Liver (tissue), 9 donors: ENCODE measurements around the gene OR9K2. TPM values are rescaled to one million over a fixed set of nuclear protein-coding genes. Genes with fewer than 3 reads are reported as not detected.

Experiments
- DNase-seq: peaks from one replicate; pipeline ENCODE4 v3.0.0-alpha.2; 2017; ENCODE audit warnings: low spot score
- H3K27ac ChIP-seq, 2 donors: one replicate each; pipeline ENCODE4 v1.7.0; 2013; ENCODE audit warnings: inconsistent platforms in 2 of 2, low read length in 2 of 2, control low read depth in 1 of 2, low read depth in 1 of 2, mild to moderate bottlenecking in 1 of 2
- H3K27me3 ChIP-seq, 4 donors: one replicate each; pipeline versions ENCODE4 v1.6.1 to v1.7.0; 2013; ENCODE audit warnings: low read length in 3 of 4, inconsistent platforms in 1 of 4, mild to moderate bottlenecking in 1 of 4, moderate library complexity in 1 of 4; ENCODE audit not compliant: control insufficient read depth in 4 of 4, insufficient read depth in 4 of 4
- H3K36me3 ChIP-seq, 4 donors: one replicate each; pipeline versions ENCODE4 v1.6.1 to v1.7.0; 2013; ENCODE audit warnings: low read length in 3 of 4, mild to moderate bottlenecking in 3 of 4, low read depth in 1 of 4, moderate library complexity in 1 of 4; ENCODE audit not compliant: control insufficient read depth in 4 of 4, insufficient read depth in 3 of 4
- H3K4me1 ChIP-seq, 4 donors: one replicate each; pipeline versions ENCODE4 v1.6.1 to v1.7.0; 2013; ENCODE audit warnings: low read length in 3 of 4, mild to moderate bottlenecking in 3 of 4, moderate library complexity in 1 of 4; ENCODE audit not compliant: control insufficient read depth in 4 of 4, insufficient read depth in 4 of 4
- H3K4me3 ChIP-seq, 3 donors: one replicate each; pipeline versions ENCODE4 v1.6.1 to v1.7.0; 2013; ENCODE audit warnings: low read length in 3 of 3, control low read depth in 1 of 3, low read depth in 1 of 3, mild to moderate bottlenecking in 1 of 3
- H3K9ac ChIP-seq, 2 donors: one replicate each; pipeline ENCODE4 v1.7.0; 2013; ENCODE audit warnings: low read length in 2 of 2, mild to moderate bottlenecking in 2 of 2, moderate library complexity in 2 of 2, control low read depth in 1 of 2, low read depth in 1 of 2
- H3K9me3 ChIP-seq, 4 donors: one replicate each; pipeline versions ENCODE4 v1.6.1 to v1.7.0; 2013; ENCODE audit warnings: low read length in 3 of 4; ENCODE audit not compliant: control insufficient read depth in 4 of 4
- ATF3 ChIP-seq: IDR thresholded peaks from 2 replicates; pipeline ENCODE4 v1.6.1; 2016; ENCODE audit warnings: antibody characterized with exemption
- EGR1 ChIP-seq, 2 donors: IDR thresholded peaks; 2 replicates each; pipeline ENCODE4 v1.6.1; 2016 to 2018; ENCODE audit warnings: antibody characterized with exemption in 2 of 2, low read depth in 2 of 2
- FOXA1 ChIP-seq: IDR thresholded peaks from 2 replicates; pipeline ENCODE4 v1.6.1; 2016; ENCODE audit warnings: antibody characterized with exemption
- FOXA2 ChIP-seq: IDR thresholded peaks from 2 replicates; pipeline ENCODE4 v1.6.1; 2016; ENCODE audit warnings: antibody characterized with exemption
- GABPA ChIP-seq, 2 donors: IDR thresholded peaks in 1 of 2; conservative IDR thresholded peaks in 1 of 2; 2 replicates each; pipeline ENCODE4 v1.6.1; 2016; ENCODE audit warnings: antibody characterized with exemption in 2 of 2, mild to moderate bottlenecking in 1 of 2, moderate library complexity in 1 of 2
- HNF4A ChIP-seq, 2 donors: conservative IDR thresholded peaks; 2 replicates each; pipeline ENCODE4 v1.6.1; 2016; ENCODE audit warnings: antibody characterized with exemption in 2 of 2, mild to moderate bottlenecking in 2 of 2
- HNF4G ChIP-seq: IDR thresholded peaks from 2 replicates; pipeline ENCODE4 v1.6.1; 2016; ENCODE audit warnings: antibody characterized with exemption
- JUND ChIP-seq, 2 donors: IDR thresholded peaks; 2 replicates each; pipeline ENCODE4 v1.6.1; 2016; ENCODE audit warnings: antibody characterized with exemption in 2 of 2
- NR2F2 ChIP-seq: IDR thresholded peaks from 2 replicates; pipeline ENCODE4 v1.6.1; 2016; ENCODE audit warnings: antibody characterized with exemption
- RAD21 ChIP-seq, 2 donors: IDR thresholded peaks; 2 replicates each; pipeline ENCODE4 v1.6.1; 2016; ENCODE audit warnings: antibody characterized with exemption in 2 of 2, mild to moderate bottlenecking in 2 of 2
- REST ChIP-seq: IDR thresholded peaks from 2 replicates; pipeline ENCODE4 v1.6.1; 2016; ENCODE audit warnings: antibody characterized with exemption, mild to moderate bottlenecking
- RXRA ChIP-seq, 2 donors: IDR thresholded peaks; 2 replicates each; pipeline ENCODE4 v1.6.1; 2017 to 2018; ENCODE audit warnings: antibody characterized with exemption in 2 of 2, mild to moderate bottlenecking in 1 of 2
- SP1 ChIP-seq: IDR thresholded peaks from 2 replicates; pipeline ENCODE4 v1.6.1; 2018; ENCODE audit warnings: antibody characterized with exemption, mild to moderate bottlenecking
- TAF1 ChIP-seq: conservative IDR thresholded peaks from 2 replicates; pipeline ENCODE4 v1.6.1; 2016; ENCODE audit warnings: antibody characterized with exemption, mild to moderate bottlenecking
- WGBS: extraction: QIAGEN DNeasy Blood & Tissue Kit; methylation state at CpG from one replicate; pipeline ENCODE4 v1.1.7; 2013; 5-methylcytosine and 5-hydroxymethylcytosine counted together
- polyA plus RNA-seq, 2 donors: library from polyadenylated mRNA; stranded (reverse) in 1 of 2; unstranded in 1 of 2; fragments of 200-250 nt in 1 of 2; fragments of >200 nt in 1 of 2; fragmentation: Nextera tagmentation in 1 of 2; extraction: Ambion mirVana in 1 of 2; gene quantifications; one replicate each; pipeline versions ENCODE4 v1.2.1 to v1.2.3, GENCODE V29; 2013 to 2015
- total RNA-seq, 2 donors: library from RNA; depleted of rRNA; stranded (reverse); fragments of >200 nt; gene quantifications; one replicate each; pipeline ENCODE4 v1.2.3, GENCODE V29; 2014
- donor health status: healthy.
- donor health status: healthy.
- donor health status: healthy.
- donor health status: healthy.
- donor health status: healthy.

The OR9K2 gene
- not detected for total RNA-seq
- not detected for polyA plus RNA-seq

- no peaks in the 10 kb centered on the region for H3K4me1 ChIP-seq
Observed at GRCh38 chr12:55126106-55126505, at the start of gene OR9K2. Gene OR9K2, plus strand, starts transcription at chr12:55126406. Its CDS starts 3,429 bp downstream, at chr12:55129835.

GRCh38 chr12:55092579-55092978, 33.6 kb upstream of the OR9K2 start:
- TF ChIP-seq NR2F2, result no peak
- no peak for TF ChIP-seq SP1
- no peak for TF ChIP-seq EGR1 (IDR thresholded peaks at IDR 0.05; ENCODE audit: low read depth in 2 of 2)
- no peak for TF ChIP-seq GABPA (IDR thresholded peaks at IDR 0.05 in 1 of 2, conservative IDR thresholded peaks at IDR 0.05 in 1 of 2)
- no peak for TF ChIP-seq HNF4A (conservative IDR thresholded peaks at IDR 0.05)
- TF ChIP-seq HNF4G, result no peak
- no peak for TF ChIP-seq RAD21 (IDR thresholded peaks at IDR 0.05)
- TF ChIP-seq TAF1, result no peak
- TF ChIP-seq REST, result no peak
- Histone ChIP-seq H3K27me3 (peaks cover 0 to 2% (median 0%) of the 10 kb centered on the region in 4 donors), H3K9ac (no peak overlapping the region), H3K4me1 (no peaks in the 10 kb centered on the region), H3K27ac (no peak overlapping the region), H3K36me3 (no peaks in the 10 kb centered on the region), H3K9me3 (no peaks in the 10 kb centered on the region), H3K4me3 (no peak overlapping the region)
- WGBS, result 82% methylated on average over 3 of the region's 3 CpGs
- DNase-seq, result no peak

More at GRCh38 chr12:55126106-55126505, at the start of gene OR9K2:
- Histone ChIP-seq H3K9ac (no peak within 1 kb of the TSS), H3K9me3 (no peaks in the 10 kb centered on the region), H3K4me3 (no peak within 1 kb of the TSS), H3K36me3 (no peaks in the 10 kb centered on the region), H3K27me3 (peaks cover 0 to 4% (median 0%) of the 10 kb centered on the region in 4 donors), H3K27ac (no peak within 1 kb of the TSS)
- TF ChIP-seq SP1 (no peak), RXRA (IDR thresholded peaks at IDR 0.05) (no peak), ATF3 (no peak), NR2F2 (no peak), REST (no peak), RAD21 (IDR thresholded peaks at IDR 0.05) (no peak), JUND (IDR thresholded peaks at IDR 0.05) (no peak), FOXA1 (no peak), HNF4G (no peak), EGR1 (IDR thresholded peaks at IDR 0.05; ENCODE audit: low read depth in 2 of 2) (no peak), HNF4A (conservative IDR thresholded peaks at IDR 0.05) (no peak), FOXA2 (no peak)
- no peak for DNase-seq
- 83% methylated on average over 2 of the region's 2 CpGs for WGBS
